Spleen (tissue), 11 donors: ENCODE measurements around the gene PRDM16. TPM values are rescaled to one million over a fixed set of nuclear protein-coding genes. Genes with fewer than 3 reads are reported as not detected.

Experiments used
- DNase-seq: peaks from one replicate; pipeline ENCODE4 v3.0.0-alpha.2; 2020
- H3K27ac ChIP-seq, 8 donors: fragments of 200-600 bp; sonication (generic) in 7 of 8; 1 replicate in 4 of 8; 2 replicates in 4 of 8; pipeline versions ENCODE4 v1.5.0 to v1.8.0; 2016 to 2021; ENCODE audit warnings: inconsistent platforms in 4 of 8, mild to moderate bottlenecking in 4 of 8, moderate library complexity in 1 of 8
- H3K27me3 ChIP-seq, 7 donors: fragments of 200-600 bp; sonication (generic) in 6 of 7; replicated peaks in 1 of 7; 1 replicate in 4 of 7; 2 replicates in 3 of 7; pipeline versions ENCODE4 v1.5.0 to v1.8.0; 2016 to 2021; ENCODE audit warnings: inconsistent platforms in 3 of 7, mild to moderate bottlenecking in 1 of 7
- H3K36me3 ChIP-seq, 6 donors: fragments of 200-600 bp; sonication (generic) in 5 of 6; 1 replicate in 4 of 6; 2 replicates in 2 of 6; pipeline versions ENCODE4 v1.5.0 to v1.8.0; 2016 to 2021; ENCODE audit warnings: inconsistent platforms in 2 of 6
- H3K4me1 ChIP-seq, 6 donors: fragments of 200-600 bp; sonication (generic) in 5 of 6; 1 replicate in 3 of 6; 2 replicates in 3 of 6; pipeline versions ENCODE4 v1.5.0 to v1.8.0; 2016 to 2021; ENCODE audit warnings: inconsistent platforms in 3 of 6
- H3K4me3 ChIP-seq, 8 donors: fragments of 200-600 bp; sonication (generic) in 7 of 8; 1 replicate in 4 of 8; 2 replicates in 4 of 8; pipeline versions ENCODE4 v1.5.0 to v1.8.0; 2016 to 2021; ENCODE audit warnings: inconsistent platforms in 4 of 8, mild to moderate bottlenecking in 4 of 8, moderate library complexity in 2 of 8
- H3K9me3 ChIP-seq, 8 donors: fragments of 200-600 bp; sonication (generic) in 7 of 8; 1 replicate in 4 of 8; 2 replicates in 4 of 8; pipeline versions ENCODE4 v1.5.0 to v1.8.0; 2016 to 2021; ENCODE audit warnings: inconsistent platforms in 4 of 8
- CTCF ChIP-seq, 11 experiments: fragments of 200-600 bp in 7 of 11; fragments of 450-650 bp in 4 of 11; sonication (generic) in 4 of 11; IDR thresholded peaks in 8 of 11; conservative IDR thresholded peaks in 3 of 11; 1 replicate in 7 of 11; 2 replicates in 4 of 11; pipeline versions ENCODE4 v1.4.0 to v1.8.0; 2016 to 2021; ENCODE audit warnings: antibody characterized with exemption in 11 of 11, inconsistent platforms in 4 of 11, mild to moderate bottlenecking in 1 of 11
- POLR2A ChIP-seq, 3 donors: fragments of 450-650 bp; IDR thresholded peaks; one replicate each; pipeline ENCODE4 v1.5.1; 2017; ENCODE audit warnings: antibody characterized with exemption in 3 of 3, mild to moderate bottlenecking in 1 of 3
- POLR2AphosphoS5 ChIP-seq, 3 donors: sonication (generic); formaldehyde crosslinking; IDR thresholded peaks; one replicate each; pipeline ENCODE4 v1.5.1; 2017; ENCODE audit warnings: antibody characterized with exemption in 3 of 3
- WGBS, 5 donors: extraction: QIAGEN DNeasy Blood & Tissue Kit in 3 of 5; methylation state at CpG; one replicate each; pipeline versions ENCODE4 v1.1.5 to v1.1.7; 2013 to 2018; 5-methylcytosine and 5-hydroxymethylcytosine counted together
- intact Hi-C: fragments of 100-400 bp; cut with DNase I; formaldehyde crosslinking; loops from one replicate; pipeline ENCODE4 v1.15.0; 2023; ENCODE audit warnings: low total_unique reads
- polyA plus RNA-seq, 3 donors: library from polyadenylated mRNA; stranded (reverse); fragments of 200-250 nt; gene quantifications; one replicate each; pipeline ENCODE4 v1.2.1, GENCODE V29; 2013
- total RNA-seq, 7 donors: library from RNA; depleted of rRNA in 3 of 7; stranded (reverse); fragments of >200 nt in 3 of 7; fragmentation: NEBNext Ultra II Directional in 4 of 7; extraction: Animal tissue kit (Norgen Biotek cat#: 25700) in 4 of 7; gene quantifications; one replicate each; pipeline versions ENCODE4 v1.1.0 to v1.2.1, GENCODE V29; 2016 to 2021
- donor health status: healthy with polysubstance abuse.
- donor health status: DM: no; HTN: no; CAD: no; lungs with moderate emphysema.
- donor health status: DM: no; HTN: no; CAD: no.
- donor health status: Bipolar disorder and iron deficiency.
- donor health status: healthy.
- donor health status: DM: no; HTN: no; CAD: no.
- donor health status: DM: yes; HTN: yes; CAD: no.

The PRDM16 gene
- total and polyA plus RNA-seq, 10 donors = 0.43 to 3.2 (median 1.4) TPM

- Histone ChIP-seq H3K4me1 (no peaks in the 10 kb centered on the region), H3K27me3 (peaks cover 0 to 74% (median 4%) of the 10 kb centered on the region in 7 donors), H3K27ac (no peak overlapping the region), H3K4me3 (no peak overlapping the region), H3K36me3 (no peaks in the 10 kb centered on the region), H3K9me3 (no peaks in the 10 kb centered on the region)
- TF ChIP-seq POLR2AphosphoS5 (IDR thresholded peaks at IDR 0.05) = no peak
- no peak for TF ChIP-seq POLR2A (IDR thresholded peaks at IDR 0.05)
- TF ChIP-seq CTCF (IDR thresholded peaks at IDR 0.05 in 8 of 11, conservative IDR thresholded peaks at IDR 0.05 in 3 of 11) = no peak
- DNase-seq = no peak
- intact Hi-C loops = no loop called here
- WGBS, 5 donors = 91 to 93% (median 92%) methylated on average over 11 to 23 of the region's 23 CpGs
Measured at GRCh38 chr1:3081171-3081683, 12.2 kb downstream of the PRDM16 start.

GRCh38 chr1:3082051-3082450, 13.0 kb downstream of the PRDM16 start:
- intact Hi-C loops = no loop called here
- Histone ChIP-seq H3K4me3 (no peak overlapping the region), H3K27me3 (peaks cover 0 to 66% (median 0%) of the 10 kb centered on the region in 7 donors), H3K4me1 (no peaks in the 10 kb centered on the region), H3K27ac (no peak overlapping the region), H3K36me3 (no peaks in the 10 kb centered on the region), H3K9me3 (no peaks in the 10 kb centered on the region)
- WGBS, 5 donors = 77 to 93% (median 87%) methylated on average over 2 to 8 of the region's 8 CpGs
- no peak for DNase-seq
- TF ChIP-seq POLR2AphosphoS5 (IDR thresholded peaks at IDR 0.05) (no peak), CTCF (IDR thresholded peaks at IDR 0.05 in 8 of 11, conservative IDR thresholded peaks at IDR 0.05 in 3 of 11) (no peak), POLR2A (IDR thresholded peaks at IDR 0.05) (no peak)

DNA sequence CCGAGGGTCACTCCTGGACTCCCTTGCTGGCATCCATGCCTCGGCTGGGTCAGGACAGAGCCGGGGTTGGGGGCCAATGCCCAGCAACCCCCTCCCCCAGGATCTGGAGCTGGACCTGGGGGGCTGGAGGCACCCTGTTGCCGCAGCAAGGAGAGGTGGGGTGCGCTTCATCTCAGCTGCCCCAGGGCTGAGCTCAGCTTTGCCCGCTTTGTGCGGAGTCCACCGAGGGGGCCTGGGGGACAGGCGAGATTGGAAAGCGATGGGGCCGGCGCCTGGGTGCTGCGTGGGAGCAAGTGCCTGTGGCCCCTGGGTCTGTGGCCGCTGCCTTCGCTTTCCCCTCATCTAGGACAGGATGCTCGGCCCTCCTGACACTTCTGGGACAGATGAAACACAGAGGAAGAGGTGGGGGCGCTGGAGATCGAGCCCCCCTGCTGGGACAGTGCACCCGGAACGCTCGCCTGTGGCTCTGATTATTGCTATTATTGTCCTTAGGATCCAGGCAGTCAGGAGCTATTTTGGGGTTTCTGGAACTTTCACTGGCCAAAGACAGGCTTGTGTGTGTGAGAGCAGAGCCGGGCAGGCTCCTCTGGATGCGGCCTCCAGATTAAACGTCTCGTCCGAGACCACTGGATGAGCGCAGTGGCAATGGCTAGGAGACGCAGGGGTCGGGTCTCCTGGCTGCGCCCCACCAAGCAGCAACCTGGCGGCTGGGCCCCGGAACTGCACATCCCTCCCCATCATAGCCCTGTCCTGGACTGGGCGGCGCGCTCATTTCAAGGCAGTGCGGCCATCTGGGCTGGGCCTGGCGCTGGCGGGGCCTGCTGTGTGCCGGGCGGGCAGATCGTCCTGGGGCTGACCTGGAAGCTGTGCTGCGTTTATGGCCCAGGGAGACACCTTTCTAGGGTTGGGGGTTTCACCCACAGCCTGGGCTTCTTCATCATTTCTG, 13.8 kb downstream of the PRDM16 start:
- TF ChIP-seq POLR2AphosphoS5 (IDR thresholded peaks at IDR 0.05) (no peak), POLR2A (IDR thresholded peaks at IDR 0.05) (no peak), CTCF (IDR thresholded peaks at IDR 0.05 in 8 of 11, conservative IDR thresholded peaks at IDR 0.05 in 3 of 11) (no peak)
- peaks cover 0 to 58% (median 0%) of the 10 kb centered on the region in 7 donors for H3K27me3 ChIP-seq
- no peak for DNase-seq
- intact Hi-C loops = no loop called here
- H3K36me3 ChIP-seq = no peaks in the 10 kb centered on the region
- no peaks in the 10 kb centered on the region for H3K9me3 ChIP-seq
- H3K4me3 ChIP-seq = no peak overlapping the region
- WGBS, 5 donors = 88 to 94% (median 91%) methylated on average over 23 to 42 of the region's 42 CpGs
- no peak overlapping the region for H3K27ac ChIP-seq
- H3K4me1 ChIP-seq = no peaks in the 10 kb centered on the region

DNA sequence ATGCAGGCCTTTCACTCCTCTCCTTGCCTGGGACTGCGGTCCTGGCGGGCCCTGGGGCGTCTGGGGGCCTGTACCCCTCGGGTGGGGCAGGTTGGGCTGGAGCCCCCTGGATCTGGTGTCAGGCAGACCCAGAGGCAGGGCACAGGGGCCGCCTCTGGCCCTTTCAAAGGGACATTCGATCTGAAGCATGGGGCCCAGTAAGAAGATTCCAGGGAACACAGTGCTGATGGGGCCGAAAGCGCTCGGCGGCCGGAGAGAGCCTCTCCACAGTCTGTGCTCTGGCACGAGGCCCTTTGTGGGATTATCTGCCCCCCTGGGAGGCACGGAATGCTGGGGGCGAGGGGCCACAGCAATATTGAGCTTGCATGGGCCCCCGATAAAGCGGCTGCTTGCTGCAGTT, 15.2 kb downstream of the PRDM16 start:
- Histone ChIP-seq H3K27ac (no peak overlapping the region), H3K36me3 (no peaks in the 10 kb centered on the region), H3K9me3 (no peaks in the 10 kb centered on the region), H3K4me1 (no peaks in the 10 kb centered on the region), H3K4me3 (no peak overlapping the region), H3K27me3 (peaks cover 0 to 45% (median 0%) of the 10 kb centered on the region in 7 donors)
- intact Hi-C loops = no loop called here
- no peak for DNase-seq
- no peak for TF ChIP-seq POLR2AphosphoS5 (IDR thresholded peaks at IDR 0.05)
- TF ChIP-seq POLR2A (IDR thresholded peaks at IDR 0.05) = no peak
- no peak for TF ChIP-seq CTCF (IDR thresholded peaks at IDR 0.05 in 8 of 11, conservative IDR thresholded peaks at IDR 0.05 in 3 of 11)
- WGBS, 5 donors = 73 to 95% (median 82%) methylated on average over 11 to 16 of the region's 16 CpGs
